ENCODE measurements around the gene BLMH. TPM values are rescaled to one million over a fixed set of nuclear protein-coding genes. Genes with fewer than 3 reads are reported as not detected.

BLMH gene
- total and polyA plus RNA-seq, 10 of the 15 experiments (the other 5 are each of a cell fraction or from before 2014, with no cell fraction given), result 16.1 to 63.9 (median 54.0) TPM

GRCh38 chr17:30316736-30317135 lies 25.0 kb upstream of the BLMH start:
- intact Hi-C loops (cut with micrococcal nuclease; ENCODE audit: unreplicated experiment), result no loop called here
- Histone ChIP-seq H2AFZ (ENCODE audit: control insufficient read depth, low read depth, low read length) (no peak overlapping the region), H3K4me2 (ENCODE audit: control insufficient read depth, insufficient read depth) (no peak overlapping the region), H3K36me3 (ENCODE audit: control insufficient read depth in 2 of 2, insufficient read depth in 2 of 2, low read length in 1 of 2) (no peaks in the 10 kb centered on the region), H3K4me1 (ENCODE audit: control insufficient read depth, insufficient read depth, low read length) (no peaks in the 10 kb centered on the region), H3K9ac (ENCODE audit: control insufficient read depth, insufficient read depth, low read length) (no peak overlapping the region), H3K27ac (ENCODE audit: control insufficient read depth, insufficient read depth) (no peak overlapping the region), H3K4me3 (no peak overlapping the region), H3K27me3 (replicated peaks in 1 of 2; ENCODE audit: control insufficient read depth in 2 of 2, insufficient read depth in 2 of 2, low read length in 1 of 2) (no peaks in the 10 kb centered on the region; a peak in 1 of 4 replicates), H3K9me3 (replicated peaks; ENCODE audit: control insufficient read depth, insufficient read depth, low read length) (no peaks in the 10 kb centered on the region), H4K20me1 (ENCODE audit: control insufficient read depth, insufficient read depth) (no peaks in the 10 kb centered on the region), H3K79me2 (ENCODE audit: control insufficient read depth, insufficient read depth, low read length) (no peaks in the 10 kb centered on the region)
- CTCF ChIA-PET, result interaction anchor here (0.6 kb wide), 1 partner anchor 212 kb away, joined by 3 read pairs; no protein-coding TSS in a partner anchor
- DNase-seq (ENCODE audit: low read depth, low spot score), result no peak
- in situ Hi-C loops (cut with MboI), result no loop called here
- FAIRE-seq, result no peak
- RAD21 ChIA-PET (ENCODE audit: unreplicated experiment), result no interaction called here
- POLR2A ChIA-PET, result no interaction called here
- TF ChIP-seq EP300 (IDR thresholded peaks at IDR 0.05; ENCODE audit: borderline replicate concordance in 1 of 2, control insufficient read depth in 1 of 2, low read depth in 2 of 2, low read length in 2 of 2) (no peak), HDAC6 (IDR thresholded peaks at IDR 0.05; ENCODE audit: unreplicated experiment) (no peak), ESRRA (IDR thresholded peaks at IDR 0.05; ENCODE audit: low read length) (no peak), MTA2 (IDR thresholded peaks at IDR 0.05; ENCODE audit: low read depth) (no peak), SUPT20H (IDR thresholded peaks at IDR 0.05; ENCODE audit: borderline replicate concordance, control insufficient read depth, low read depth, low read length) (no peak), BCL11A (IDR thresholded peaks at IDR 0.05; ENCODE audit: low read depth, low read length) (no peak), SPI1 (IDR thresholded peaks at IDR 0.05; ENCODE audit: borderline replicate concordance, insufficient read depth, low read depth, low read length) (no peak), ZBTB40 (IDR thresholded peaks at IDR 0.05; ENCODE audit: borderline replicate concordance) (no peak), ETV6 (conservative IDR thresholded peaks at IDR 0.05 in 1 of 2, IDR thresholded peaks at IDR 0.05 in 1 of 2; ENCODE audit: borderline replicate concordance in 1 of 2, low read depth in 1 of 2) (no peak), EED (IDR thresholded peaks at IDR 0.05; ENCODE audit: low read depth) (no peak), CBX3 (IDR thresholded peaks at IDR 0.05; ENCODE audit: borderline replicate concordance, low read depth) (no peak), JUNB (IDR thresholded peaks at IDR 0.05) (no peak), POLR2A (IDR thresholded peaks at IDR 0.05; ENCODE audit: low read depth, low read length) (no peak), FOXM1 (IDR thresholded peaks at IDR 0.05; ENCODE audit: low read depth, low read length) (no peak), BACH1 (IDR thresholded peaks at IDR 0.05; ENCODE audit: borderline replicate concordance) (no peak), RAD21 (IDR thresholded peaks at IDR 0.05; ENCODE audit: insufficient read depth, low read depth, low read length) (no peak)
- SMC1A ChIA-PET (ENCODE audit: uncharacterized antibody, unreplicated experiment), result interaction anchor here (0.7 to 1.8 kb wide), 3 partner anchors 10 to 39 kb away, joined by 3 to 5 read pairs (median 3); no protein-coding TSS in a partner anchor
- no TSS peak for BruUV-seq (replicated peaks)
- whole genome bisulfite sequencing (ENCODE audit: insufficient coverage, insufficient replicate concordance, low lambda C conversion rate, missing lambda C conversion rate), result 88% methylated on average over 1 of the region's 1 CpG
- no peak for ATAC-seq

Measured in GM12878 (cell line).